Activated T-cell treated with anti-CD3 and anti-CD28 coated beads, Interleukin-2, amount 50 U/mL, for 48 hours (primary cell): ENCODE results near the gene SPATA25.
"Not testable (repeated sequence)": the region's sequence is repeated elsewhere in the genome, so short reads cannot be mapped to it uniquely, and the experiment has no call there.

Experiments used
- DNase-seq, 2 experiments: peaks; one replicate each; pipeline ENCODE4 v3.0.0-alpha.2; 2020

Gene SPATA25

GRCh38 chr20:45887346-45887715 is at the start of gene SPATA25:
TSS of gene SPATA25 (minus strand) at chr20:45887622. CDS start at chr20:45887590, 32 bp downstream.
- no peak for DNase-seq

GRCh38 chr20:45935416-45936046 is 48.1 kb upstream of the SPATA25 start:
- DNase-seq, result no peak

- DNase-seq, result peak; percentile 99
These were observed 47.4 kb upstream of the SPATA25 start, which contains the start of gene PCIF1 for GRCh38 chr20:45934586-45935415. TSS of gene PCIF1 (plus strand) at chr20:45934683. CDS start at chr20:45939000, 4,317 bp downstream.

- no peak for DNase-seq
These were observed 46.7 kb upstream of the SPATA25 start for GRCh38 chr20:45934046-45934585.

- DNase-seq, result peak; percentile 73 to 78
These were observed 46.0 kb upstream of the SPATA25 start for GRCh38 chr20:45933266-45934045.

GRCh38 chr20:45931680-45932079 is 44.3 kb upstream of the SPATA25 start:
- not testable (repeated sequence) for DNase-seq

- DNase-seq, result no peak
These were observed 39.9 kb upstream of the SPATA25 start for GRCh38 chr20:45927071-45927878.

GRCh38 chr20:45926731-45927070 is 39.3 kb upstream of the SPATA25 start:
- no peak for DNase-seq

- DNase-seq, result no peak
These were observed 38.5 kb upstream of the SPATA25 start for GRCh38 chr20:45925821-45926506.

- DNase-seq, result no peak
These were observed 37.2 kb upstream of the SPATA25 start for GRCh38 chr20:45924391-45925261.

- no peak for DNase-seq
These were observed 34.1 kb upstream of the SPATA25 start for GRCh38 chr20:45921337-45922189.

- DNase-seq, result no peak
These were observed 33.3 kb upstream of the SPATA25 start for GRCh38 chr20:45920462-45921336.

- DNase-seq, result no peak
These were observed 32.3 kb upstream of the SPATA25 start for GRCh38 chr20:45919542-45920399.

GRCh38 chr20:45918779-45919537 is 31.5 kb upstream of the SPATA25 start:
- no peak for DNase-seq

GRCh38 chr20:45918182-45918737 is 30.8 kb upstream of the SPATA25 start:
- DNase-seq, result no peak

GRCh38 chr20:45917790-45918141 is 30.3 kb upstream of the SPATA25 start:
- DNase-seq, result no peak

GRCh38 chr20:45913116-45913515 is 25.7 kb upstream of the SPATA25 start:
- no peak for DNase-seq
